Activated CD4-positive, alpha-beta T cell treated with anti-CD3 and anti-CD28 coated beads, Interleukin-10, Interleukin-2, amounts not matched to agents 100 ng/mL and 50 ng/mL, durations not matched to agents 16 hours and 8 hours (primary cell): ENCODE data around the gene FFAR2.

Experiments used
- DNase-seq: peaks from one replicate; pipeline ENCODE4 v3.0.0-alpha.2; 2020

FFAR2 gene

GRCh38 chr19:35490364-35490763, 42.3 kb downstream of the FFAR2 start, which contains the start of gene KRTDAP:
KRTDAP (minus strand) TSS chr19:35490464; CDS start chr19:35490442, 22 bp downstream.
- no peak for DNase-seq

- no peak for DNase-seq
These were observed 43.8 kb downstream of the FFAR2 start for GRCh38 chr19:35491836-35492360.

- DNase-seq: no peak
These were observed 45.9 kb downstream of the FFAR2 start for GRCh38 chr19:35493971-35494370.

- peak; percentile 74 for DNase-seq
These were observed 47.3 kb downstream of the FFAR2 start for GRCh38 chr19:35495107-35496064.

GRCh38 chr19:35497406-35497805, 49.3 kb downstream of the FFAR2 start:
- DNase-seq: no peak

GRCh38 chr19:35498220-35498619, 50.2 kb downstream of the FFAR2 start:
- no peak for DNase-seq

- no peak for DNase-seq
These were observed 51.0 kb downstream of the FFAR2 start for GRCh38 chr19:35498984-35499527.

GRCh38 chr19:35500611-35501010, 52.6 kb downstream of the FFAR2 start:
- DNase-seq: no peak
